ENCODE data around the gene LRP1B.

LRP1B gene

GRCh38 chr2:142142595-142142994 lies 11.8 kb upstream of the LRP1B start:
- H3K27ac ChIP-seq (ENCODE audit: low read depth, low read length), result no peak overlapping the region
- no peaks in the 10 kb centered on the region for H3K27me3 ChIP-seq (ENCODE audit: insufficient read depth, low read length)
- WGBS, result 98% methylated on average over 2 of the region's 3 CpGs
- no peak overlapping the region for H3K9ac ChIP-seq (ENCODE audit: low read depth, low read length)
- no peak overlapping the region for H3K4me3 ChIP-seq (ENCODE audit: low read length)
- H3K4me1 ChIP-seq (ENCODE audit: insufficient read depth, low read length), result no peaks in the 10 kb centered on the region
- H3K9me3 ChIP-seq (ENCODE audit: insufficient read depth, low read depth, low read length), result no peaks in the 10 kb centered on the region
- no peaks in the 10 kb centered on the region for H3K36me3 ChIP-seq (ENCODE audit: insufficient read depth, low read length)

- Histone ChIP-seq H3K4me3 (ENCODE audit: low read length) (no peak overlapping the region), H3K9ac (ENCODE audit: low read depth, low read length) (no peak overlapping the region), H3K27ac (ENCODE audit: low read depth, low read length) (no peak overlapping the region), H3K36me3 (ENCODE audit: insufficient read depth, low read length) (no peaks in the 10 kb centered on the region), H3K27me3 (ENCODE audit: insufficient read depth, low read length) (no peaks in the 10 kb centered on the region), H3K4me1 (ENCODE audit: insufficient read depth, low read length) (no peaks in the 10 kb centered on the region), H3K9me3 (ENCODE audit: insufficient read depth, low read depth, low read length) (no peaks in the 10 kb centered on the region)
- 13% methylated on average over 1 of the region's 2 CpGs for WGBS
Measured at GRCh38 chr2:142140434-142140845, 9.6 kb upstream of the LRP1B start.

GRCh38 chr2:142139384-142139783 lies 8.6 kb upstream of the LRP1B start:
- H3K27me3 ChIP-seq (ENCODE audit: insufficient read depth, low read length), result no peaks in the 10 kb centered on the region
- H3K4me3 ChIP-seq (ENCODE audit: low read length), result no peak overlapping the region
- H3K36me3 ChIP-seq (ENCODE audit: insufficient read depth, low read length), result no peaks in the 10 kb centered on the region
- H3K4me1 ChIP-seq (ENCODE audit: insufficient read depth, low read length), result no peaks in the 10 kb centered on the region; the same call in 1 of the 2 replicates
- no peak overlapping the region for H3K27ac ChIP-seq (ENCODE audit: low read depth, low read length)
- 94% methylated on average over 4 of the region's 4 CpGs for WGBS
- no peaks in the 10 kb centered on the region for H3K9me3 ChIP-seq (ENCODE audit: insufficient read depth, low read depth, low read length)
- H3K9ac ChIP-seq (ENCODE audit: low read depth, low read length), result no peak overlapping the region

GRCh38 chr2:142136571-142136970 lies 5.8 kb upstream of the LRP1B start:
- Histone ChIP-seq H3K4me1 (ENCODE audit: insufficient read depth, low read length) (peaks cover 5% of the 10 kb centered on the region), H3K36me3 (ENCODE audit: insufficient read depth, low read length) (no peaks in the 10 kb centered on the region), H3K4me3 (ENCODE audit: low read length) (no peak overlapping the region), H3K9ac (ENCODE audit: low read depth, low read length) (no peak overlapping the region), H3K27me3 (ENCODE audit: insufficient read depth, low read length) (peaks cover 7% of the 10 kb centered on the region), H3K9me3 (ENCODE audit: insufficient read depth, low read depth, low read length) (no peaks in the 10 kb centered on the region), H3K27ac (ENCODE audit: low read depth, low read length) (no peak overlapping the region)

- H3K9ac ChIP-seq (ENCODE audit: low read depth, low read length), result no peak overlapping the region
- H3K4me1 ChIP-seq (ENCODE audit: insufficient read depth, low read length), result peaks cover 8% of the 10 kb centered on the region
- no peak overlapping the region for H3K4me3 ChIP-seq (ENCODE audit: low read length)
- H3K27ac ChIP-seq (ENCODE audit: low read depth, low read length), result no peak overlapping the region
- WGBS, result 93% methylated on average over 3 of the region's 3 CpGs
- H3K9me3 ChIP-seq (ENCODE audit: insufficient read depth, low read depth, low read length), result no peaks in the 10 kb centered on the region
- H3K27me3 ChIP-seq (ENCODE audit: insufficient read depth, low read length), result peaks cover 24% of the 10 kb centered on the region
- H3K36me3 ChIP-seq (ENCODE audit: insufficient read depth, low read length), result no peaks in the 10 kb centered on the region
Measured at GRCh38 chr2:142134911-142135310, 4.1 kb upstream of the LRP1B start.

GRCh38 chr2:142130111-142131009 lies 456 bp downstream of the LRP1B start:
- Histone ChIP-seq H3K9me3 (ENCODE audit: insufficient read depth, low read depth, low read length) (no peaks in the 10 kb centered on the region), H3K4me1 (ENCODE audit: insufficient read depth, low read length) (peaks cover 8% of the 10 kb centered on the region), H3K4me3 (ENCODE audit: low read length) (peak overlapping the region; percentile 72), H3K36me3 (ENCODE audit: insufficient read depth, low read length) (no peaks in the 10 kb centered on the region), H3K27me3 (ENCODE audit: insufficient read depth, low read length) (peaks cover 57% of the 10 kb centered on the region), H3K9ac (ENCODE audit: low read depth, low read length) (peak overlapping the region; percentile 35), H3K27ac (ENCODE audit: low read depth, low read length) (no peak overlapping the region)
- WGBS, result under 1% methylated on average over 68 of the region's 68 CpGs

- H3K9me3 ChIP-seq (ENCODE audit: insufficient read depth, low read depth, low read length), result no peaks in the 10 kb centered on the region
- no peaks in the 10 kb centered on the region for H3K36me3 ChIP-seq (ENCODE audit: insufficient read depth, low read length)
- H3K4me3 ChIP-seq (ENCODE audit: low read length), result no peak overlapping the region
- H3K9ac ChIP-seq (ENCODE audit: low read depth, low read length), result no peak overlapping the region
- H3K4me1 ChIP-seq (ENCODE audit: insufficient read depth, low read length), result peaks cover 8% of the 10 kb centered on the region
- no peak overlapping the region for H3K27ac ChIP-seq (ENCODE audit: low read depth, low read length)
- 92% methylated on average over 3 of the region's 5 CpGs for WGBS
- peaks cover 57% of the 10 kb centered on the region for H3K27me3 ChIP-seq (ENCODE audit: insufficient read depth, low read length)
Measured at GRCh38 chr2:142128105-142128504, 2.7 kb downstream of the LRP1B start.

- H3K4me3 ChIP-seq (ENCODE audit: low read length), result no peak overlapping the region
- no peaks in the 10 kb centered on the region for H3K36me3 ChIP-seq (ENCODE audit: insufficient read depth, low read length)
- H3K4me1 ChIP-seq (ENCODE audit: insufficient read depth, low read length), result peaks cover 8% of the 10 kb centered on the region
- no peaks in the 10 kb centered on the region for H3K9me3 ChIP-seq (ENCODE audit: insufficient read depth, low read depth, low read length)
- H3K27ac ChIP-seq (ENCODE audit: low read depth, low read length), result no peak overlapping the region
- no peak overlapping the region for H3K9ac ChIP-seq (ENCODE audit: low read depth, low read length)
- peaks cover 56% of the 10 kb centered on the region for H3K27me3 ChIP-seq (ENCODE audit: insufficient read depth, low read length)
Measured at GRCh38 chr2:142127248-142127647, 3.6 kb downstream of the LRP1B start.

- no peaks in the 10 kb centered on the region for H3K4me1 ChIP-seq (ENCODE audit: insufficient read depth, low read length)
- H3K27ac ChIP-seq (ENCODE audit: low read depth, low read length), result no peak overlapping the region
- H3K9me3 ChIP-seq (ENCODE audit: insufficient read depth, low read depth, low read length), result no peaks in the 10 kb centered on the region
- peaks cover 31% of the 10 kb centered on the region for H3K27me3 ChIP-seq (ENCODE audit: insufficient read depth, low read length)
- no peak overlapping the region for H3K9ac ChIP-seq (ENCODE audit: low read depth, low read length)
- no peak overlapping the region for H3K4me3 ChIP-seq (ENCODE audit: low read length)
- H3K36me3 ChIP-seq (ENCODE audit: insufficient read depth, low read length), result no peaks in the 10 kb centered on the region
Measured at GRCh38 chr2:142124706-142125105, 6.1 kb downstream of the LRP1B start.

GRCh38 chr2:142119347-142119746 lies 11.5 kb downstream of the LRP1B start:
- H3K4me1 ChIP-seq (ENCODE audit: insufficient read depth, low read length), result no peaks in the 10 kb centered on the region
- no peaks in the 10 kb centered on the region for H3K27me3 ChIP-seq (ENCODE audit: insufficient read depth, low read length)
- H3K27ac ChIP-seq (ENCODE audit: low read depth, low read length), result no peak overlapping the region
- H3K36me3 ChIP-seq (ENCODE audit: insufficient read depth, low read length), result no peaks in the 10 kb centered on the region
- no peak overlapping the region for H3K9ac ChIP-seq (ENCODE audit: low read depth, low read length)
- H3K4me3 ChIP-seq (ENCODE audit: low read length), result no peak overlapping the region
- H3K9me3 ChIP-seq (ENCODE audit: insufficient read depth, low read depth, low read length), result no peaks in the 10 kb centered on the region

- no peak overlapping the region for H3K27ac ChIP-seq (ENCODE audit: low read depth, low read length)
- no peaks in the 10 kb centered on the region for H3K9me3 ChIP-seq (ENCODE audit: insufficient read depth, low read depth, low read length)
- no peaks in the 10 kb centered on the region for H3K36me3 ChIP-seq (ENCODE audit: insufficient read depth, low read length)
- H3K27me3 ChIP-seq (ENCODE audit: insufficient read depth, low read length), result no peaks in the 10 kb centered on the region
- no peaks in the 10 kb centered on the region for H3K4me1 ChIP-seq (ENCODE audit: insufficient read depth, low read length)
- no peak overlapping the region for H3K4me3 ChIP-seq (ENCODE audit: low read length)
- H3K9ac ChIP-seq (ENCODE audit: low read depth, low read length), result no peak overlapping the region
Measured at GRCh38 chr2:142112757-142113221, 18.0 kb downstream of the LRP1B start.

Measured in HUES64 (cell line).